Astrocyte (in vitro differentiated cells and primary cell): ENCODE results near the gene TLR6. TPM values are rescaled to one million over a fixed set of nuclear protein-coding genes. Genes with fewer than 3 reads are reported as not detected.
"Not testable (repeated sequence)": the region's sequence is repeated elsewhere in the genome, so short reads cannot be mapped to it uniquely, and the experiment has no call there.

Experiments
- DNase-seq: peaks from one replicate; pipeline ENCODE4 v3.0.0-alpha.2; 2010; ENCODE audit warnings: low read depth
- FAIRE-seq: peaks from 2 replicates; lab custom pipeline; 2011; peaks lifted over from hg19 to GRCh38; lab: Jason Lieb, UNC
- H2AFZ ChIP-seq: 2 replicates; pipeline ENCODE4 v1.6.0; 2012; ENCODE audit warnings: low read depth, low read length, inconsistent platforms
- H3K27ac ChIP-seq: 2 replicates; pipeline ENCODE4 v1.5.1; 2011; ENCODE audit warnings: low read depth, low read length, inconsistent platforms
- H3K27me3 ChIP-seq: 2 replicates; pipeline ENCODE4 v1.6.0; 2011; ENCODE audit warnings: low read length, inconsistent platforms; ENCODE audit not compliant: insufficient read depth
- H3K36me3 ChIP-seq: 2 replicates; pipeline ENCODE4 v1.5.1; 2011; ENCODE audit warnings: low read length, inconsistent platforms; ENCODE audit not compliant: insufficient read depth
- H3K4me1 ChIP-seq: 2 replicates; pipeline ENCODE4 v1.5.1; 2011; ENCODE audit warnings: low read length, inconsistent platforms; ENCODE audit not compliant: insufficient read depth
- H3K4me2 ChIP-seq: 2 replicates; pipeline ENCODE4 v1.6.0; 2012; ENCODE audit warnings: low read length, inconsistent platforms
- H3K4me3 ChIP-seq: 2 replicates; pipeline ENCODE4 v1.5.1; 2011; ENCODE audit warnings: low read depth, mild to moderate bottlenecking, low read length, inconsistent platforms; ENCODE audit not compliant: insufficient read depth
- H3K79me2 ChIP-seq: 2 replicates; pipeline ENCODE4 v1.6.0; 2012; ENCODE audit warnings: mild to moderate bottlenecking, low read length, inconsistent platforms; ENCODE audit not compliant: insufficient read depth
- H3K9ac ChIP-seq: 2 replicates; pipeline ENCODE4 v1.6.0; 2012; ENCODE audit warnings: mild to moderate bottlenecking, low read length, inconsistent platforms
- H3K9me3 ChIP-seq: 2 replicates; pipeline ENCODE4 v1.5.1; 2012; ENCODE audit warnings: low read depth, mild to moderate bottlenecking, low read length, inconsistent platforms; ENCODE audit not compliant: insufficient read depth
- H4K20me1 ChIP-seq: 2 replicates; pipeline ENCODE4 v1.6.0; 2012; ENCODE audit warnings: low read length, inconsistent platforms; ENCODE audit not compliant: insufficient read depth
- H3K27ac Mint-ChIP-seq: one replicate; pipeline ENCODE4 v1.8.0; 2021; ENCODE audit warnings: mild to moderate bottlenecking, mixed read lengths; ENCODE audit not compliant: unreplicated experiment
- H3K27me3 Mint-ChIP-seq: one replicate; pipeline ENCODE4 v1.8.0; 2021; ENCODE audit warnings: low read depth, mixed read lengths; ENCODE audit not compliant: unreplicated experiment
- H3K36me3 Mint-ChIP-seq: one replicate; pipeline ENCODE4 v1.8.0; 2021; ENCODE audit warnings: low read depth, mixed read lengths; ENCODE audit not compliant: unreplicated experiment
- H3K4me1 Mint-ChIP-seq: one replicate; pipeline ENCODE4 v1.8.0; 2021; ENCODE audit warnings: low read depth, mixed read lengths; ENCODE audit not compliant: unreplicated experiment
- H3K4me3 Mint-ChIP-seq: one replicate; pipeline ENCODE4 v1.8.0; 2021; ENCODE audit warnings: mild to moderate bottlenecking, moderate library complexity, mixed read lengths; ENCODE audit not compliant: unreplicated experiment
- H3K9me3 Mint-ChIP-seq: one replicate; pipeline ENCODE4 v1.8.0; 2021; ENCODE audit warnings: mild to moderate bottlenecking, mixed read lengths; ENCODE audit not compliant: unreplicated experiment
- EZH2 ChIP-seq: IDR thresholded peaks from 2 replicates; pipeline ENCODE4 v1.6.1; 2012; ENCODE audit warnings: mild to moderate bottlenecking, low read length, inconsistent platforms; ENCODE audit not compliant: insufficient read depth
- total RNA-seq: library from RNA; stranded (reverse); gene quantifications from 2 replicates; pipeline ENCODE4 v1.2.1, GENCODE V29; 2021
- TF ChIP-seq, protein P1 (sequence below): IDR thresholded peaks from 2 replicates; pipeline ENCODE4 v1.5.1; 2011; ENCODE audit warnings: low read depth, mild to moderate bottlenecking, inconsistent platforms, low read length, moderate library complexity; ENCODE audit not compliant: insufficient read depth

Gene TLR6
- total RNA-seq, 1 donor from 2014 or later = 3.8 TPM

DNA sequence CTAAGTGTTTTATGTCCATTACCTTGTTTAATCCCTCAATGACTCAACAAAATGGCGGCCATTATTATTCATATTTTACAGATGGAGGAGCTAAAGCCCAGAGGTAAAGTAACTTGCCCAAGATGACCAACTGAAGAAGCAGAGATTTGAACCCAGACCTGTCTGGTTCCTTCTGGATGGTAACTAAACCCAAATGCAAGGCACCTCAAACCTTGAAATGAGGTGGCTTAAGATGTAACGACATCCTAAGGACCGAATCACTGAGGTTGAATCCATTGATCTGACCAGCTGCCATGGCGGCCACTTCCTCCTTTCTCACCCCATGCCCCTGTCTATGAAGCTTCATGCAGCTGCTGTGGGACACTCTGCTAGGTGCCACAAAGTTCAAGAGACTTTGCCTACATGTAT lies 74.8 kb downstream of the TLR6 start:
- Histone ChIP-seq H3K27ac (no peak overlapping the region), H3K4me3 (no peak overlapping the region), H3K9me3 (no peaks in the 10 kb centered on the region), H3K36me3 (no peaks in the 10 kb centered on the region), H3K27me3 (no peaks in the 10 kb centered on the region), H3K4me1 (no peaks in the 10 kb centered on the region), H4K20me1 (no peaks in the 10 kb centered on the region), H3K9ac (no peak overlapping the region), H2AFZ (no peak overlapping the region), H3K79me2 (no peaks in the 10 kb centered on the region), H3K4me2 (no peak overlapping the region)
- FAIRE-seq = no peak
- H3K27me3 Mint-ChIP-seq = no peaks in the 10 kb centered on the region
- peaks cover 3% of the 10 kb centered on the region for H3K9me3 Mint-ChIP-seq
- H3K4me1 Mint-ChIP-seq = no peaks in the 10 kb centered on the region
- no peak overlapping the region for H3K4me3 Mint-ChIP-seq
- no peaks in the 10 kb centered on the region for H3K36me3 Mint-ChIP-seq
- H3K27ac Mint-ChIP-seq = no peak overlapping the region
- TF ChIP-seq EZH2 = no peak
- TF ChIP-seq, protein P1, sequence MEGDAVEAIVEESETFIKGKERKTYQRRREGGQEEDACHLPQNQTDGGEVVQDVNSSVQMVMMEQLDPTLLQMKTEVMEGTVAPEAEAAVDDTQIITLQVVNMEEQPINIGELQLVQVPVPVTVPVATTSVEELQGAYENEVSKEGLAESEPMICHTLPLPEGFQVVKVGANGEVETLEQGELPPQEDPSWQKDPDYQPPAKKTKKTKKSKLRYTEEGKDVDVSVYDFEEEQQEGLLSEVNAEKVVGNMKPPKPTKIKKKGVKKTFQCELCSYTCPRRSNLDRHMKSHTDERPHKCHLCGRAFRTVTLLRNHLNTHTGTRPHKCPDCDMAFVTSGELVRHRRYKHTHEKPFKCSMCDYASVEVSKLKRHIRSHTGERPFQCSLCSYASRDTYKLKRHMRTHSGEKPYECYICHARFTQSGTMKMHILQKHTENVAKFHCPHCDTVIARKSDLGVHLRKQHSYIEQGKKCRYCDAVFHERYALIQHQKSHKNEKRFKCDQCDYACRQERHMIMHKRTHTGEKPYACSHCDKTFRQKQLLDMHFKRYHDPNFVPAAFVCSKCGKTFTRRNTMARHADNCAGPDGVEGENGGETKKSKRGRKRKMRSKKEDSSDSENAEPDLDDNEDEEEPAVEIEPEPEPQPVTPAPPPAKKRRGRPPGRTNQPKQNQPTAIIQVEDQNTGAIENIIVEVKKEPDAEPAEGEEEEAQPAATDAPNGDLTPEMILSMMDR = no peak
- DNase-seq = no peak

DNA sequence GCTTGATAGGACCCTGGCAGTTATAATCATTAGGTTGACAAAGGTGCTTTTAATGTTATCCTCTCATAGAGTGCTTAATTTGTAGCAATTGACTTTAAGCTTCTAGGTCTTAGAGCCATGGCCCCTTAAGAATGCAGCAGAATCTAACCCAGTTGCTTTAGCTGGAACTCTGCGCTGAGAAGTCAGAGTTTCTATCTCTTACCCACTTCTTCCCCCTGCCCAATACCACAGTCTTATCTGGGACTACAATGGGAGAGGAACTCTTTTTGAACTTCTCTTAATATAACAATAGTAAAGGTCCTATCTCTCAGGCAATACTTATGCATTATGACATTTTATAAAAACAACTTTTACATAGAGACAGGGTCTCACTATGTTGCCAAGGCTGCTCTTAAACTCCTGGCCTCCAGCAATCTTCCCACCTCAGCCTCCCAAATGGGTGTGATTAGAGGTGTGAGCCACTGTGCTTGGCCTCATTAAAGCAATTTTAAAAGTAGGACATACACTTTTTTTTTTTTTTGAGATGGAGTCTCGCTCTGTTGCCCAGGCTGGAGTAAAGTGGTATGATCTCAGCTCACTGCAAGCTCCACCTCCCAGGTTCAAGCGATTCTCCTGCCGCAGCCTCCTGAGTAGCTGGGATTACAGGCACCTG lies 75.7 kb downstream of the TLR6 start:
- no peaks in the 10 kb centered on the region for H3K79me2 ChIP-seq
- no peaks in the 10 kb centered on the region for H3K27me3 ChIP-seq
- Mint-ChIP-seq H3K9me3 (peaks cover 3% of the 10 kb centered on the region), H3K27me3 (no peaks in the 10 kb centered on the region), H3K27ac (no peak overlapping the region), H3K36me3 (no peaks in the 10 kb centered on the region), H3K4me3 (no peak overlapping the region), H3K4me1 (no peaks in the 10 kb centered on the region)
- TF ChIP-seq, protein P1 = no peak
- no peak for TF ChIP-seq EZH2
- H3K9ac ChIP-seq = no peak overlapping the region
- no peaks in the 10 kb centered on the region for H3K4me1 ChIP-seq
- H3K36me3 ChIP-seq = no peaks in the 10 kb centered on the region
- no peak for DNase-seq
- no peak overlapping the region for H3K4me2 ChIP-seq
- no peaks in the 10 kb centered on the region for H3K9me3 ChIP-seq
- H3K27ac ChIP-seq = no peak overlapping the region
- no peak overlapping the region for H3K4me3 ChIP-seq
- FAIRE-seq = no peak
- H2AFZ ChIP-seq = no peak overlapping the region
- no peaks in the 10 kb centered on the region for H4K20me1 ChIP-seq

DNA sequence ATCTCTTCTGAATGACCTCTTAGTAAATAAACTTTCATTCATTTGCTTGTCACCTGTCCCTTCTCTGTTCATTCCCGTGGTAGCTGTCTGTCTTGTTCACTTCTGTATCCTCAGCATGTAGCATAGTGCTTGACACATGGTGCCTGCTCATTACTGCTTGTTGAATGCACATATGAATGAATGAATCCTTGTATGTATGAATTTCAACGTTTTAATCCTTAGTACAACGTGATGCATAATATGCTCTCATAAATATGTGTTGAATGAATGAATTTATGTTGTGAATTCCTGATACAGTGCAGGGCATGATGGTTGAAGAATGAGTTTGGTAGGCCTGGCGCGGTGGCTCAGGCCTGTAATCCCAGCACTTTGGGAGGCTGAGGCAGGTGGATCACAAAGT lies 76.8 kb downstream of the TLR6 start:
- Mint-ChIP-seq H3K27ac (no peak overlapping the region), H3K4me3 (no peak overlapping the region), H3K36me3 (no peaks in the 10 kb centered on the region), H3K27me3 (no peaks in the 10 kb centered on the region), H3K9me3 (peaks cover 3% of the 10 kb centered on the region), H3K4me1 (no peaks in the 10 kb centered on the region)
- no peaks in the 10 kb centered on the region for H3K4me1 ChIP-seq
- DNase-seq (no peak), FAIRE-seq (no peak)
- H3K9ac ChIP-seq = no peak overlapping the region
- no peak overlapping the region for H2AFZ ChIP-seq
- no peak overlapping the region for H3K4me3 ChIP-seq
- H3K79me2 ChIP-seq = no peaks in the 10 kb centered on the region
- H3K27ac ChIP-seq = no peak overlapping the region
- no peaks in the 10 kb centered on the region for H3K9me3 ChIP-seq
- H4K20me1 ChIP-seq = no peaks in the 10 kb centered on the region
- TF ChIP-seq, protein P1 = no peak
- no peak for TF ChIP-seq EZH2
- H3K36me3 ChIP-seq = no peaks in the 10 kb centered on the region
- no peaks in the 10 kb centered on the region for H3K27me3 ChIP-seq
- H3K4me2 ChIP-seq = no peak overlapping the region

DNA sequence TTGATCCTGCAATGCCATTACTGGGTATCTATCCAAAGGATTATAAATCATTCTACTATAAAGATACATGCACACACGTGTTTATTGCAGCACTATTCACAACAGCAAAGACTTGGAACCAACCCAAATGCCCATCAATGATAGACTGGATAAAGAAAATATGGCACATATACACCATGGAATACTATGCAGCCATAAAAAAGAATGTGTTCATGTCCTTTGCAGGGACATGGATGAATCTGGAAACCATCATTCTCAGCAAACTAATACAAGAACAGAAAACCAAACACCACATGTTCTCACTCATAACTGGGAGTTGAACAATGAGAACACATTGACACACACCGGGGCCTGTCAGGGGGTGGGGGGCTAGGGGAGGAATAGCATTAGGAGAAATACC lies 78.7 kb downstream of the TLR6 start:
- FAIRE-seq, H3K27ac Mint-ChIP-seq, H3K36me3 Mint-ChIP-seq, H3K4me3 Mint-ChIP-seq, H3K9me3 ChIP-seq, DNase-seq, H3K79me2 ChIP-seq, H3K4me3 ChIP-seq, H3K9me3 Mint-ChIP-seq, H3K27me3 ChIP-seq, H3K9ac ChIP-seq, H2AFZ ChIP-seq, H3K27me3 Mint-ChIP-seq, H3K4me1 Mint-ChIP-seq, H3K4me1 ChIP-seq, H3K4me2 ChIP-seq, H4K20me1 ChIP-seq, H3K27ac ChIP-seq, H3K36me3 ChIP-seq: not testable (repeated sequence)
